B cell (primary cell): ENCODE measurements around the gene DHDH. TPM values are rescaled to one million over a fixed set of nuclear protein-coding genes. Genes with fewer than 3 reads are reported as not detected.
A peak's percentile ranks its signal among the peaks of the same experiment; 100 is the strongest.

Experiments
- ATAC-seq: fragments of 200-7000 bp; cut with Tn5 transposase; one replicate; pipeline ENCODE4 v1.10.0; 2021; ENCODE audit warnings: low read depth, mild to moderate bottlenecking, moderate number of reproducible peaks, moderate library complexity
- CTCF ChIA-PET: fragments of 350-600 bp; sonication (Branson Sonifier 250); formaldehyde crosslinking; loops from one replicate; lab custom pipeline; 2021; ENCODE audit warnings: antibody characterized with exemption, inconsistent platforms; lab: Charles Lee
- POLR2A ChIA-PET: fragments of 350-600 bp; sonication (Branson Sonifier 250); formaldehyde crosslinking; loops from one replicate; lab custom pipeline; 2021; ENCODE audit warnings: antibody characterized with exemption; lab: Charles Lee
- DNase-seq: peaks from one replicate; pipeline ENCODE4 v3.0.0; 2013
- H2AFZ ChIP-seq: 2 replicates; pipeline ENCODE4 v1.6.1; 2012; ENCODE audit warnings: mild to moderate bottlenecking, low read depth, low read length; ENCODE audit not compliant: insufficient read depth, poor library complexity, severe bottlenecking
- H3K27ac ChIP-seq, 2 donors: 1 replicate in 1 of 2; 2 replicates in 1 of 2; pipeline ENCODE4 v1.5.1; 2012 to 2013; ENCODE audit warnings: low read length in 2 of 2, mild to moderate bottlenecking in 2 of 2, moderate library complexity in 1 of 2
- H3K27me3 ChIP-seq, 4 experiments: fragments of 200-600 bp in 1 of 4; sonication (generic) in 1 of 4; replicated peaks in 1 of 4; 1 replicate in 2 of 4; 2 replicates in 2 of 4; pipeline versions ENCODE4 v1.6.1 to v1.7.0; 2013 to 2016; ENCODE audit warnings: low read length in 3 of 4, mild to moderate bottlenecking in 2 of 4, mixed read lengths in 1 of 4, moderate library complexity in 1 of 4; ENCODE audit not compliant: insufficient read depth in 4 of 4, control insufficient read depth in 3 of 4; ENCODE audit errors: control extremely low read depth in 1 of 4
- H3K36me3 ChIP-seq, 2 experiments: replicated peaks in 1 of 2; 1 replicate in 1 of 2; 2 replicates in 1 of 2; pipeline versions ENCODE4 v1.6.1 to v1.7.1; 2013; ENCODE audit warnings: low read length in 1 of 2; ENCODE audit not compliant: insufficient read depth in 2 of 2, control insufficient read depth in 1 of 2; ENCODE audit errors: control extremely low read depth in 1 of 2, extremely low read depth in 1 of 2
- H3K4me1 ChIP-seq, 2 donors: fragments of 200-600 bp in 1 of 2; sonication (generic) in 1 of 2; 1 replicate in 1 of 2; 2 replicates in 1 of 2; pipeline versions ENCODE4 v1.5.1 to v1.6.1; 2013 to 2017; ENCODE audit warnings: low read length in 2 of 2; ENCODE audit not compliant: control insufficient read depth in 2 of 2, insufficient read depth in 2 of 2
- H3K4me2 ChIP-seq: replicated peaks from 2 replicates; pipeline ENCODE3; 2012; ENCODE audit warnings: mild to moderate bottlenecking, low read depth, low read length; ENCODE audit not compliant: poor library complexity, severe bottlenecking
- H3K4me3 ChIP-seq, 5 experiments: fragments of 200-600 bp in 1 of 5; sonication (generic) in 1 of 5; 1 replicate in 3 of 5; 2 replicates in 2 of 5; pipeline versions ENCODE4 v1.5.1 to v1.7.0; 2011 to 2016; ENCODE audit warnings: low read length in 4 of 5, mild to moderate bottlenecking in 4 of 5, low read depth in 2 of 5, control low read depth in 1 of 5, moderate library complexity in 1 of 5; ENCODE audit not compliant: insufficient read depth in 1 of 5; ENCODE audit errors: control extremely low read depth in 1 of 5, extremely low read depth in 1 of 5
- H3K79me2 ChIP-seq: fragments of 200-600 bp; sonication (generic); one replicate; pipeline ENCODE4 v1.6.0; 2016; ENCODE audit warnings: low read length; ENCODE audit not compliant: control insufficient read depth, insufficient read depth
- H3K9ac ChIP-seq: fragments of 200-600 bp; sonication (generic); 2 replicates; pipeline ENCODE4 v1.6.1; 2017; ENCODE audit warnings: mild to moderate bottlenecking, low read length, moderate library complexity
- H3K9me3 ChIP-seq, 3 donors: one replicate each; pipeline versions ENCODE4 v1.6.1 to v1.7.1; 2013; ENCODE audit warnings: low read length in 2 of 3; ENCODE audit not compliant: control insufficient read depth in 2 of 3, insufficient read depth in 1 of 3; ENCODE audit errors: control extremely low read depth in 1 of 3
- H4K20me1 ChIP-seq: 2 replicates; pipeline ENCODE4 v1.6.0; 2012; ENCODE audit warnings: mild to moderate bottlenecking, low read length; ENCODE audit not compliant: insufficient read depth, control insufficient read depth, poor library complexity, severe bottlenecking
- H3K27ac Mint-ChIP-seq: one replicate; pipeline ENCODE4 v1.8.0; 2021; ENCODE audit warnings: mixed read lengths
- H3K27me3 Mint-ChIP-seq: one replicate; pipeline ENCODE4 v1.8.0; 2021; ENCODE audit warnings: mixed read lengths
- H3K4me1 Mint-ChIP-seq: one replicate; pipeline ENCODE4 v1.8.0; 2021; ENCODE audit warnings: mixed read lengths
- H3K4me3 Mint-ChIP-seq: one replicate; pipeline ENCODE4 v1.8.0; 2021; ENCODE audit warnings: mixed read lengths
- H3K9me3 Mint-ChIP-seq: one replicate; pipeline ENCODE4 v1.8.0; 2022; ENCODE audit warnings: mixed read lengths; ENCODE audit not compliant: insufficient read depth
- CTCF ChIP-seq: fragments of 200-600 bp; IDR thresholded peaks from one replicate; pipeline ENCODE4 v1.8.0; 2022; ENCODE audit warnings: antibody characterized with exemption, mild to moderate bottlenecking
- EZH2 ChIP-seq: IDR thresholded peaks from 2 replicates; pipeline ENCODE4 v1.6.1; 2012; ENCODE audit warnings: borderline replicate concordance, low read depth, mild to moderate bottlenecking, moderate library complexity, low read length; ENCODE audit not compliant: insufficient read depth, poor library complexity, severe bottlenecking
- WGBS: methylation state at CpG from one replicate; pipeline ENCODE4 v1.1.5; 2013; ENCODE audit warnings: missing lambda C conversion rate; ENCODE audit not compliant: insufficient coverage; 5-methylcytosine and 5-hydroxymethylcytosine counted together
- intact Hi-C: fragments of 100-400 bp; cut with micrococcal nuclease; formaldehyde crosslinking; loops from one replicate; pipeline ENCODE4 v1.10.0; 2022
- polyA plus RNA-seq: library from polyadenylated mRNA; depleted of rRNA; stranded (reverse); fragments of >200 nt; gene quantifications from 2 replicates; pipeline ENCODE4 v1.2.3, GENCODE V29; 2012
- total RNA-seq, 2 donors: library from RNA; stranded (reverse); fragments of 120-200 nt in 1 of 2; gene quantifications; 1 replicate in 1 of 2; 2 replicates in 1 of 2; pipeline versions ENCODE4 v1.2.3 to v1.2.4, GENCODE V29; 2013 to 2022

DHDH gene
- total and polyA plus RNA-seq, 2 donors (not counting 1 experiment from before 2014, with no cell fraction given), result 0.64 to 0.82 TPM

- Histone ChIP-seq H3K36me3 (peaks cover 0 to 40% of the 10 kb centered on the region in 2 experiments), H3K79me2 (peaks cover 26% of the 10 kb centered on the region), H3K4me3 (no peak overlapping the region), H3K9me3 (peaks cover 0 to 5% (median 0%) of the 10 kb centered on the region in 3 donors), H4K20me1 (peaks cover 22% of the 10 kb centered on the region), H2AFZ (no peak overlapping the region), H3K27me3 (no peaks in the 10 kb centered on the region), H3K4me2 (no peak overlapping the region), H3K27ac (no peak overlapping the region), H3K4me1 (peaks cover 32 to 54% of the 10 kb centered on the region in 2 donors), H3K9ac (no peak overlapping the region)
- H3K27ac Mint-ChIP-seq, result peak overlapping the region; percentile 56
- ATAC-seq (no peak), DNase-seq (no peak)
- ChIA-PET POLR2A (interaction anchor here (0.5 to 3.2 kb wide), 8 partner anchors 9 to 180 kb away, joined by 3 to 17 read pairs (median 5); partner anchors contain the start of genes GYS1 and RUVBL2), CTCF (interaction anchor here (0.7 to 4.1 kb wide), 11 partner anchors 9 to 180 kb away, joined by 3 to 17 read pairs (median 4); partner anchors contain the start of genes GYS1, HSD17B14, NUCB1 and RUVBL2)
- H3K27me3 Mint-ChIP-seq, result no peaks in the 10 kb centered on the region
- peak overlapping the region; percentile 100 for H3K4me3 Mint-ChIP-seq
- WGBS, result 90% methylated on average over 11 of the region's 14 CpGs
- no peak for TF ChIP-seq EZH2
- H3K9me3 Mint-ChIP-seq, result no peaks in the 10 kb centered on the region
- intact Hi-C loops, result no loop called here
- peaks cover 63% of the 10 kb centered on the region for H3K4me1 Mint-ChIP-seq
Observed at GRCh38 chr19:48967346-48968178, 34.1 kb downstream of the DHDH start.

GRCh38 chr19:48968179-48968661, 34.7 kb downstream of the DHDH start:
- H3K9ac ChIP-seq, result no peak overlapping the region
- DNase-seq (no peak), ATAC-seq (no peak)
- Mint-ChIP-seq H3K27ac (peak overlapping the region; percentile 53), H3K4me3 (no peak overlapping the region), H3K9me3 (no peaks in the 10 kb centered on the region), H3K4me1 (peaks cover 58% of the 10 kb centered on the region), H3K27me3 (no peaks in the 10 kb centered on the region)
- TF ChIP-seq CTCF (no peak), EZH2 (no peak)
- ChIA-PET POLR2A (interaction anchor here (0.5 to 2.2 kb wide), 4 partner anchors 9 to 180 kb away, joined by 3 to 13 read pairs (median 4); no protein-coding TSS in a partner anchor), CTCF (interaction anchor here (1.3 to 4.1 kb wide), 5 partner anchors 25 to 180 kb away, joined by 3 to 17 read pairs (median 9); partner anchors contain the start of genes GYS1, NUCB1 and RUVBL2)
- peaks cover 1 to 44% of the 10 kb centered on the region in 2 experiments for H3K36me3 ChIP-seq
- H3K4me1 ChIP-seq, result peaks cover 27 to 47% of the 10 kb centered on the region in 2 donors
- intact Hi-C loops, result no loop called here
- H3K9me3 ChIP-seq, result peaks cover 0 to 5% (median 0%) of the 10 kb centered on the region in 3 donors
- peaks cover 22% of the 10 kb centered on the region for H4K20me1 ChIP-seq
- H3K4me3 ChIP-seq, result no peak overlapping the region
- no peak overlapping the region for H3K4me2 ChIP-seq
- H2AFZ ChIP-seq, result no peak overlapping the region
- H3K79me2 ChIP-seq, result peaks cover 26% of the 10 kb centered on the region
- WGBS, result 89% methylated on average over 3 of the region's 4 CpGs
- H3K27ac ChIP-seq, result no peak overlapping the region
- no peaks in the 10 kb centered on the region for H3K27me3 ChIP-seq
